OCI-LY3 (cell line): ENCODE data around the gene BRPF1.

Experiments used
- EZH2phosphoT487 ChIP-seq: fragments of 200-600 bp; shearing (Covaris generic); IDR thresholded peaks from 2 replicates; pipeline ENCODE4 v1.6.1; 2018; ENCODE audit warnings: antibody characterized with exemption, mixed run types, low read depth
- TF ChIP-seq, protein P1 (sequence below): fragments of 200-600, 300-600 bp; sonication (generic); IDR thresholded peaks from 2 replicates; pipeline ENCODE4 v1.5.1; 2014; ENCODE audit warnings: antibody characterized with exemption, low read length, low read depth

DNA sequence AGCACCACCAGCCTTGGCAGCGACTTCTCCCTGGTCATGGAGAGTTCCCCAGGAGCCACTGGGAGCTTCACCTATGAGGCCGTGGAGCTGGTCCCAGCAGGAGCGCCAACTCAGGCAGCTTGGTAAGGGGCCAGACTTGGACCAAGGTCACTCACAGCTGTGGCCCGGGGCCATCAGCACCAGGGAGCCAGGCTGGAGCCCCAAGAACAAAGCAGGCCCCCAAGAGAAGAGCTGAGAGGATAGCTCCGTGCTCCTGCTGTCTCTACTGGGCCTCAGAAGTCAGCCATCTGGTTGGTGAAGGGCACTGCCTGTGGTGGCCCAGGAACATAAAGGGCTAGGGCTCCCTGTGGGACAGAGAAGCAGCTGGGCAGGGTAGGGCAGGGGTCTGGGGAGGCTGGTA lies 42.6 kb upstream of the BRPF1 start:
- TF ChIP-seq, protein P1, sequence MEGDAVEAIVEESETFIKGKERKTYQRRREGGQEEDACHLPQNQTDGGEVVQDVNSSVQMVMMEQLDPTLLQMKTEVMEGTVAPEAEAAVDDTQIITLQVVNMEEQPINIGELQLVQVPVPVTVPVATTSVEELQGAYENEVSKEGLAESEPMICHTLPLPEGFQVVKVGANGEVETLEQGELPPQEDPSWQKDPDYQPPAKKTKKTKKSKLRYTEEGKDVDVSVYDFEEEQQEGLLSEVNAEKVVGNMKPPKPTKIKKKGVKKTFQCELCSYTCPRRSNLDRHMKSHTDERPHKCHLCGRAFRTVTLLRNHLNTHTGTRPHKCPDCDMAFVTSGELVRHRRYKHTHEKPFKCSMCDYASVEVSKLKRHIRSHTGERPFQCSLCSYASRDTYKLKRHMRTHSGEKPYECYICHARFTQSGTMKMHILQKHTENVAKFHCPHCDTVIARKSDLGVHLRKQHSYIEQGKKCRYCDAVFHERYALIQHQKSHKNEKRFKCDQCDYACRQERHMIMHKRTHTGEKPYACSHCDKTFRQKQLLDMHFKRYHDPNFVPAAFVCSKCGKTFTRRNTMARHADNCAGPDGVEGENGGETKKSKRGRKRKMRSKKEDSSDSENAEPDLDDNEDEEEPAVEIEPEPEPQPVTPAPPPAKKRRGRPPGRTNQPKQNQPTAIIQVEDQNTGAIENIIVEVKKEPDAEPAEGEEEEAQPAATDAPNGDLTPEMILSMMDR: no peak
- no peak for TF ChIP-seq EZH2phosphoT487
